Loucy (cell line): ENCODE results near the gene EEFSEC.

Experiments
- EZH2phosphoT487 ChIP-seq: fragments of 200-600 bp; IDR thresholded peaks from 2 replicates; pipeline ENCODE4 v1.6.1; 2018; ENCODE audit warnings: antibody characterized with exemption, mild to moderate bottlenecking, moderate library complexity, borderline replicate concordance
- TF ChIP-seq, protein P1 (sequence below): fragments of 200-600 bp; sonication (generic); conservative IDR thresholded peaks from 2 replicates; pipeline ENCODE4 v1.5.1; 2014; ENCODE audit warnings: mild to moderate bottlenecking, antibody characterized with exemption, low read length

DNA sequence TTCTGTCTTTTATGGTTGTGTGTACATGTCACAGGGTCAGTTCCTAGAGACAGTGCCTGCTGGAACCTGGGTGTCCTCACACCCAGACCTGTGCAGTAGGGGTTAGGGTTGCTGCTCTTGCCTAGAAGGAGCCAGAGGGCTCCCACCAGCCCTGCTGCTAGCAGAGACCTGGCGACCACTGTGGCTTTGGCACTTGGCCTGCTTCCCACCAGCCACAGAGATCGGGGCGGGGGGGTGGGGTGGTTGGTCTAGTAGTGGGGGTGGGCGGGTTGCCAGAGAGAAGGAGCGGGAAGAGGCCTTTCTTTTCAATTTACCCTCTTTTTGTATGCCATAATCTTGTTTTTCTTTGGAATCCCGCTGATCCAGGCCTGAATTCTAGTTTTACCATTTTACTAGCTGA, 29.4 kb downstream of the EEFSEC start:
- TF ChIP-seq, protein P1, sequence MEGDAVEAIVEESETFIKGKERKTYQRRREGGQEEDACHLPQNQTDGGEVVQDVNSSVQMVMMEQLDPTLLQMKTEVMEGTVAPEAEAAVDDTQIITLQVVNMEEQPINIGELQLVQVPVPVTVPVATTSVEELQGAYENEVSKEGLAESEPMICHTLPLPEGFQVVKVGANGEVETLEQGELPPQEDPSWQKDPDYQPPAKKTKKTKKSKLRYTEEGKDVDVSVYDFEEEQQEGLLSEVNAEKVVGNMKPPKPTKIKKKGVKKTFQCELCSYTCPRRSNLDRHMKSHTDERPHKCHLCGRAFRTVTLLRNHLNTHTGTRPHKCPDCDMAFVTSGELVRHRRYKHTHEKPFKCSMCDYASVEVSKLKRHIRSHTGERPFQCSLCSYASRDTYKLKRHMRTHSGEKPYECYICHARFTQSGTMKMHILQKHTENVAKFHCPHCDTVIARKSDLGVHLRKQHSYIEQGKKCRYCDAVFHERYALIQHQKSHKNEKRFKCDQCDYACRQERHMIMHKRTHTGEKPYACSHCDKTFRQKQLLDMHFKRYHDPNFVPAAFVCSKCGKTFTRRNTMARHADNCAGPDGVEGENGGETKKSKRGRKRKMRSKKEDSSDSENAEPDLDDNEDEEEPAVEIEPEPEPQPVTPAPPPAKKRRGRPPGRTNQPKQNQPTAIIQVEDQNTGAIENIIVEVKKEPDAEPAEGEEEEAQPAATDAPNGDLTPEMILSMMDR = no peak
- TF ChIP-seq EZH2phosphoT487 = no peak
